Panc1 (cell line): Measurements from ENCODE around the gene TRIM2. TPM values are rescaled to one million over a fixed set of nuclear protein-coding genes. Genes with fewer than 3 reads are reported as not detected.

Experiments used
- ATAC-seq: fragments of 200-7000 bp; cut with Tn5 transposase; 2 replicates; pipeline ENCODE4 v1.9.1; 2020; ENCODE audit warnings: mild to moderate bottlenecking, moderate library complexity
- BruUV-seq: library from RNA; stranded (reverse); fragments of 400-500 nt; replicated peaks from 2 replicates; lab custom pipeline; 2021; lab: Mats Ljungman, UMichigan
- CTCF ChIA-PET: fragments of 300-600 bp; sonication (Branson Sonifier 250); formaldehyde crosslinking; loops from one replicate; lab custom pipeline; 2022; ENCODE audit warnings: antibody characterized with exemption; lab: Charles Lee
- POLR2A ChIA-PET: fragments of 300-600 bp; sonication (Branson Sonifier 250); formaldehyde crosslinking; loops from one replicate; lab custom pipeline; 2022; ENCODE audit warnings: antibody characterized with exemption; lab: Charles Lee
- DNase-seq: peaks from one replicate; pipeline ENCODE4 v3.0.0-alpha.2; 2010; ENCODE audit warnings: low read depth, low spot score
- H3K27ac ChIP-seq: 2 replicates; pipeline ENCODE4 v1.5.1; 2011; ENCODE audit warnings: mild to moderate bottlenecking, low read length, inconsistent platforms
- H3K27me3 ChIP-seq: fragments of 200-500 bp; sonication (Bioruptor generic); 2 replicates; pipeline ENCODE4 v1.6.0; 2014; ENCODE audit warnings: low read length, inconsistent platforms; ENCODE audit not compliant: control insufficient read depth, insufficient read depth
- H3K36me3 ChIP-seq: fragments of 200-500 bp; sonication (Bioruptor generic); 2 replicates; pipeline ENCODE4 v1.5.1; 2014; ENCODE audit warnings: inconsistent platforms, mild to moderate bottlenecking, low read length, moderate library complexity; ENCODE audit not compliant: control insufficient read depth, insufficient read depth
- H3K4me1 ChIP-seq: 2 replicates; pipeline ENCODE4 v1.5.1; 2011; ENCODE audit warnings: inconsistent platforms, mild to moderate bottlenecking, low read length, moderate library complexity; ENCODE audit not compliant: control insufficient read depth, insufficient read depth
- H3K4me3 ChIP-seq, 2 experiments: 2 replicates each; pipeline ENCODE4 v1.5.1; 2011 to 2012; ENCODE audit warnings: low read depth in 2 of 2, low read length in 2 of 2, mild to moderate bottlenecking in 2 of 2, inconsistent platforms in 1 of 2, moderate library complexity in 1 of 2
- H3K9me3 ChIP-seq: fragments of 200-500 bp; sonication (Bioruptor generic); 2 replicates; pipeline ENCODE4 v1.5.1; 2014; ENCODE audit warnings: low read depth, mild to moderate bottlenecking, inconsistent platforms, low read length, moderate library complexity; ENCODE audit not compliant: control insufficient read depth, insufficient read depth
- CTCF ChIP-seq: fragments of 450-650 bp; IDR thresholded peaks from 2 replicates; pipeline ENCODE4 v1.5.1; 2017; ENCODE audit warnings: mild to moderate bottlenecking
- POLR2AphosphoS5 ChIP-seq: IDR thresholded peaks from 2 replicates; pipeline ENCODE4 v1.6.1; 2012; ENCODE audit warnings: mild to moderate bottlenecking, low read depth, low read length, moderate library complexity
- REST ChIP-seq, 2 experiments: IDR thresholded peaks; 2 replicates each; pipeline ENCODE4 v1.6.1; 2011 to 2012; ENCODE audit warnings: low read depth in 2 of 2, control low read depth in 1 of 2, low read length in 1 of 2, mild to moderate bottlenecking in 1 of 2, moderate library complexity in 1 of 2; ENCODE audit not compliant: insufficient read depth in 1 of 2
- SIN3A ChIP-seq: IDR thresholded peaks from 2 replicates; pipeline ENCODE4 v1.6.1; 2012; ENCODE audit warnings: low read depth, mild to moderate bottlenecking, low read length, moderate library complexity, borderline replicate concordance; ENCODE audit not compliant: insufficient read depth
- TCF7L2 ChIP-seq: IDR thresholded peaks from 2 replicates; pipeline ENCODE4 v1.6.1; 2011; ENCODE audit warnings: mild to moderate bottlenecking, low read depth, low read length, inconsistent platforms
- in situ Hi-C: cut with HindIII; loops from 2 replicates; pipeline ENCODE4 v1.10.0; 2016; ENCODE audit warnings: low sequenced_read_pairs, low pct_unique_long_range_greater_than_20kb
- intact Hi-C: fragments of 100-400 bp; cut with micrococcal nuclease; formaldehyde crosslinking; loops from one replicate; pipeline ENCODE4 v1.10.0; 2022; ENCODE audit not compliant: unreplicated experiment
- total RNA-seq: library from RNA; stranded (reverse); gene quantifications from one replicate; pipeline ENCODE4 v1.2.1, GENCODE V29; 2021; ENCODE audit not compliant: unreplicated experiment

The TRIM2 gene
- total RNA-seq, 1 experiment from 2014 or later = 18.9 TPM

DNA sequence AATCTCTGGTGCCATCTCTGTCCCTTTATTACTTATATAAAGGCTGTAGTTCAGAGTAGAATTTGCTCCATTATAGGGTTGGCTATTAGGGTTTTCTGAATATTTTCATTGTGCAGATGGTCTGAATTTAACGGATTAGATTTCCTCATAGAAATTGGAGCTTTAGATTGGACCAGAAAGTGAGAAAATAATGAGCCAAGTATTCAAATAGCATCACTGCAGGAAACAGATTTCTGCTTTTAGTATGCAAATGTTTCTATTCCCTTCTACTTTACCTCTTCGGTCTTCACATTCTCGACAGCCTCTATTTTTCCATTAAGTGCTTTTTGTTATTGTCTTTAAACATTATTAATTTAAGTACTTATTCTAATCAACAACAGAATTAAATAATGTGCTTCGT, 55.4 kb downstream of the TRIM2 start:
- ChIA-PET CTCF (no interaction called here), POLR2A (interaction anchor here (0.7 kb wide), 1 partner anchor 471 kb away, joined by 4 read pairs; no protein-coding TSS in a partner anchor)
- H3K27ac ChIP-seq = no peak overlapping the region
- in situ Hi-C loops = no loop called here
- ATAC-seq = no peak
- H3K4me3 ChIP-seq = no peak overlapping the region
- no peak for DNase-seq
- no peaks in the 10 kb centered on the region for H3K9me3 ChIP-seq
- intact Hi-C loops = no loop called here
- H3K27me3 ChIP-seq = no peaks in the 10 kb centered on the region
- no TSS peak for BruUV-seq
- H3K4me1 ChIP-seq = peaks cover 6% of the 10 kb centered on the region; the same call in 1 of the 2 replicates
- TF ChIP-seq CTCF (no peak), TCF7L2 (no peak), SIN3A (no peak)
- no peaks in the 10 kb centered on the region for H3K36me3 ChIP-seq

- H3K4me3 ChIP-seq = no peak overlapping the region
- DNase-seq = no peak
- no peak overlapping the region for H3K27ac ChIP-seq
- POLR2A ChIA-PET = interaction anchor here (0.7 kb wide), 1 partner anchor 470 kb away, joined by 4 read pairs; no protein-coding TSS in a partner anchor
- no TSS peak for BruUV-seq
- H3K27me3 ChIP-seq = no peaks in the 10 kb centered on the region
- CTCF ChIA-PET = no interaction called here
- no peaks in the 10 kb centered on the region for H3K9me3 ChIP-seq
- intact Hi-C loops (no loop called here), in situ Hi-C loops (no loop called here)
- no peak for TF ChIP-seq CTCF
- no peak for TF ChIP-seq TCF7L2
- TF ChIP-seq REST (IDR thresholded peaks at IDR 0.05; ENCODE audit: insufficient read depth in 1 of 2, low read depth in 2 of 2, low read length in 1 of 2) = no peak
- no peak for TF ChIP-seq SIN3A
- TF ChIP-seq POLR2AphosphoS5 = no peak
- H3K36me3 ChIP-seq = no peaks in the 10 kb centered on the region
- H3K4me1 ChIP-seq = peaks cover 6% of the 10 kb centered on the region; the same call in 1 of the 2 replicates
- no peak for ATAC-seq
Observed at GRCh38 chr4:153260132-153260531, 55.9 kb downstream of the TRIM2 start.
